Nephron progenitor cell (in vitro differentiated cells): ENCODE results near the gene GALNT14.
A peak's percentile ranks its signal among the peaks of the same experiment; 100 is the strongest.

Experiments used
- DNase-seq: peaks from one replicate; pipeline ENCODE4 v3.0.0; 2021
- H3K27ac Mint-ChIP-seq: 2 replicates; pipeline ENCODE4 v1.8.0; 2021; ENCODE audit warnings: mild to moderate bottlenecking, moderate library complexity, mixed read lengths
- H3K27me3 Mint-ChIP-seq: 2 replicates; pipeline ENCODE4 v1.8.0; 2021; ENCODE audit warnings: mild to moderate bottlenecking, low read depth, mixed read lengths; ENCODE audit not compliant: poor library complexity
- H3K36me3 Mint-ChIP-seq: 2 replicates; pipeline ENCODE4 v1.8.0; 2021; ENCODE audit warnings: low read depth, mixed read lengths
- H3K4me1 Mint-ChIP-seq: 2 replicates; pipeline ENCODE4 v1.8.0; 2021; ENCODE audit warnings: mixed read lengths
- H3K4me3 Mint-ChIP-seq: 2 replicates; pipeline ENCODE4 v1.8.0; 2021; ENCODE audit warnings: mild to moderate bottlenecking, moderate library complexity, mixed read lengths
- H3K9me3 Mint-ChIP-seq: 2 replicates; pipeline ENCODE4 v1.8.0; 2021; ENCODE audit warnings: mild to moderate bottlenecking, moderate library complexity, mixed read lengths
- CTCF ChIP-seq: fragments of 200-600 bp; sonication (generic); IDR thresholded peaks from 2 replicates; pipeline ENCODE4 v1.5.0; 2021; ENCODE audit warnings: antibody characterized with exemption

Gene GALNT14

GRCh38 chr2:31075431-31075830 lies 62.8 kb downstream of the GALNT14 start:
- H3K27me3 Mint-ChIP-seq: peaks cover 15% of the 10 kb centered on the region
- no peak overlapping the region for H3K27ac Mint-ChIP-seq
- H3K9me3 Mint-ChIP-seq: no peaks in the 10 kb centered on the region
- no peak for DNase-seq
- peaks cover 31% of the 10 kb centered on the region for H3K4me1 Mint-ChIP-seq
- H3K4me3 Mint-ChIP-seq: no peak overlapping the region
- no peaks in the 10 kb centered on the region for H3K36me3 Mint-ChIP-seq
- no peak for TF ChIP-seq CTCF

DNA sequence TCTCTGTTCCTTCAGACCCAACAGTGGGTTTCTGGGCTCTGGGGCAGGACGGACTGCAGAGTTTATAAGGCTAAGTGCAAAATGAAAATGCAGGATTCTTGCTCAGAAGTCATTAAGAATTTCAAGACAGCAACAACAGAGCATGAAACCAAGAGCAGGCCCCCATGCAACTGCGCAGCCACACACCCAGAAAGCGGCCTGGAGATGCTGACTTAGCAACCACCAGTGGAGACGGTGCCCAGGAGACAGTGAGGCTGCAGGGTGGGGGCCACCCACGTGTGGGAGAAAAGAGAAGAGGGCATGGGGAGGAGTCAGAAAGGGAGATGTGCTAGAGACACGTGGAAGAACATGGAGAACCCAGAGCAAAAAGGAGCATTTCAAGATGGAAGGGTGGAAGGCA lies 66.5 kb downstream of the GALNT14 start:
- no peak for DNase-seq
- Mint-ChIP-seq H3K27me3 (peaks cover 10% of the 10 kb centered on the region), H3K4me1 (peaks cover 50% of the 10 kb centered on the region), H3K9me3 (no peaks in the 10 kb centered on the region), H3K4me3 (no peak overlapping the region), H3K27ac (no peak overlapping the region), H3K36me3 (no peaks in the 10 kb centered on the region)
- no peak for TF ChIP-seq CTCF

GRCh38 chr2:31070339-31071125 lies 67.7 kb downstream of the GALNT14 start:
- no peak overlapping the region for H3K4me3 Mint-ChIP-seq
- DNase-seq: no peak
- no peak for TF ChIP-seq CTCF
- no peak overlapping the region for H3K27ac Mint-ChIP-seq
- H3K36me3 Mint-ChIP-seq: no peaks in the 10 kb centered on the region
- peaks cover 56% of the 10 kb centered on the region for H3K4me1 Mint-ChIP-seq
- peaks cover 13% of the 10 kb centered on the region for H3K27me3 Mint-ChIP-seq
- no peaks in the 10 kb centered on the region for H3K9me3 Mint-ChIP-seq

- peak overlapping the region; percentile 86 for H3K27ac Mint-ChIP-seq
- no peak for DNase-seq
- H3K4me1 Mint-ChIP-seq: peaks cover 59% of the 10 kb centered on the region
- no peaks in the 10 kb centered on the region for H3K9me3 Mint-ChIP-seq
- peaks cover 13% of the 10 kb centered on the region for H3K27me3 Mint-ChIP-seq
- TF ChIP-seq CTCF: no peak
- no peaks in the 10 kb centered on the region for H3K36me3 Mint-ChIP-seq
- no peak overlapping the region for H3K4me3 Mint-ChIP-seq
These were observed 68.5 kb downstream of the GALNT14 start for GRCh38 chr2:31069643-31070325.

- no peak overlapping the region for H3K4me3 Mint-ChIP-seq
- peaks cover 60% of the 10 kb centered on the region for H3K4me1 Mint-ChIP-seq
- no peak overlapping the region for H3K27ac Mint-ChIP-seq
- H3K27me3 Mint-ChIP-seq: peaks cover 7% of the 10 kb centered on the region
- H3K9me3 Mint-ChIP-seq: peaks cover 13% of the 10 kb centered on the region
- no peak for DNase-seq
- TF ChIP-seq CTCF: no peak
- H3K36me3 Mint-ChIP-seq: no peaks in the 10 kb centered on the region
These were observed 71.0 kb downstream of the GALNT14 start for GRCh38 chr2:31067259-31067658.

GRCh38 chr2:31066551-31066950 lies 71.7 kb downstream of the GALNT14 start:
- no peak for TF ChIP-seq CTCF
- Mint-ChIP-seq H3K36me3 (no peaks in the 10 kb centered on the region), H3K4me1 (peaks cover 53% of the 10 kb centered on the region)

More at GRCh38 chr2:31066551-31066950, 71.7 kb downstream of the GALNT14 start:
- Mint-ChIP-seq H3K27ac (no peak overlapping the region), H3K9me3 (peaks cover 20% of the 10 kb centered on the region), H3K4me3 (no peak overlapping the region), H3K27me3 (peaks cover 7% of the 10 kb centered on the region)
- DNase-seq: no peak
